Stomach smooth muscle (tissue), 2 donors: ENCODE data around the gene GGCX.

ENCODE experiments used
- H3K27ac ChIP-seq: one replicate; pipeline ENCODE4 v1.7.0; 2013; ENCODE audit warnings: mild to moderate bottlenecking, low read length, inconsistent platforms
- H3K27me3 ChIP-seq, 2 donors: one replicate each; pipeline ENCODE4 v1.7.0; 2013; ENCODE audit warnings: low read length in 2 of 2; ENCODE audit not compliant: insufficient read depth in 2 of 2, control insufficient read depth in 1 of 2
- H3K36me3 ChIP-seq, 2 donors: one replicate each; pipeline ENCODE4 v1.7.0; 2013; ENCODE audit warnings: low read length in 2 of 2; ENCODE audit not compliant: control insufficient read depth in 2 of 2, insufficient read depth in 2 of 2
- H3K4me1 ChIP-seq: one replicate; pipeline ENCODE4 v1.7.0; 2013; ENCODE audit warnings: low read length; ENCODE audit not compliant: control insufficient read depth, insufficient read depth
- H3K4me3 ChIP-seq, 2 donors: one replicate each; pipeline ENCODE4 v1.7.0; 2013; ENCODE audit warnings: low read length in 2 of 2
- H3K9ac ChIP-seq, 2 donors: one replicate each; pipeline ENCODE4 v1.7.0; 2013; ENCODE audit warnings: low read length in 2 of 2, mild to moderate bottlenecking in 1 of 2
- H3K9me3 ChIP-seq, 2 donors: one replicate each; pipeline ENCODE4 v1.7.0; 2013; ENCODE audit warnings: low read length in 2 of 2; ENCODE audit not compliant: control insufficient read depth in 2 of 2
- donor health status: healthy.
- donor health status: Pancreatic carcinoma.

Gene GGCX

GRCh38 chr2:85584354-85584856 is 23.1 kb upstream of the GGCX start, which contains the start of gene VAMP5:
VAMP5 (plus strand) TSS chr2:85584431; CDS start chr2:85584491, 60 bp downstream.
- Histone ChIP-seq H3K27ac (peak within 1 kb of the TSS; percentile 77), H3K4me1 (peaks cover 28% of the 10 kb centered on the region), H3K9me3 (no peaks in the 10 kb centered on the region), H3K36me3 (no peaks in the 10 kb centered on the region), H3K27me3 (no peaks in the 10 kb centered on the region), H3K4me3 (peak within 1 kb of the TSS; percentile 73 to 80), H3K9ac (peak within 1 kb of the TSS; percentile 79 to 84)

- no peaks in the 10 kb centered on the region for H3K36me3 ChIP-seq
- H3K4me1 ChIP-seq = peaks cover 29% of the 10 kb centered on the region
- peak overlapping the region; percentile 73 to 80 for H3K4me3 ChIP-seq
These were observed 22.5 kb upstream of the GGCX start for GRCh38 chr2:85583667-85584353.

GRCh38 chr2:85582492-85582891 is 21.2 kb upstream of the GGCX start:
- no peak overlapping the region for H3K27ac ChIP-seq
- no peaks in the 10 kb centered on the region for H3K36me3 ChIP-seq
- no peak overlapping the region for H3K4me3 ChIP-seq
- no peaks in the 10 kb centered on the region for H3K9me3 ChIP-seq
- peaks cover 30% of the 10 kb centered on the region for H3K4me1 ChIP-seq
- H3K27me3 ChIP-seq = no peaks in the 10 kb centered on the region
- no peak overlapping the region for H3K9ac ChIP-seq

More at GRCh38 chr2:85583667-85584353, 22.5 kb upstream of the GGCX start:
- peak overlapping the region; percentile 69 to 79 for H3K9ac ChIP-seq
- no peaks in the 10 kb centered on the region for H3K27me3 ChIP-seq
- H3K9me3 ChIP-seq = no peaks in the 10 kb centered on the region
- peak overlapping the region; percentile 77 for H3K27ac ChIP-seq

GRCh38 chr2:85580206-85580605 is 18.9 kb upstream of the GGCX start:
- no peaks in the 10 kb centered on the region for H3K27me3 ChIP-seq
- H3K9me3 ChIP-seq = no peaks in the 10 kb centered on the region
- no peak overlapping the region for H3K27ac ChIP-seq
- peaks cover 26% of the 10 kb centered on the region for H3K4me1 ChIP-seq
- no peak overlapping the region for H3K9ac ChIP-seq
- no peak overlapping the region for H3K4me3 ChIP-seq
- no peaks in the 10 kb centered on the region for H3K36me3 ChIP-seq

- Histone ChIP-seq H3K9me3 (no peaks in the 10 kb centered on the region), H3K36me3 (no peaks in the 10 kb centered on the region), H3K4me3 (no peak overlapping the region), H3K27ac (no peak overlapping the region), H3K27me3 (no peaks in the 10 kb centered on the region), H3K4me1 (peaks cover 19% of the 10 kb centered on the region), H3K9ac (peak overlapping the region in 1 of 2 donors; percentile 45)
These were observed 18.1 kb upstream of the GGCX start for GRCh38 chr2:85579266-85579935.

GRCh38 chr2:85578243-85579180 is 17.2 kb upstream of the GGCX start:
- H3K9me3 ChIP-seq = no peaks in the 10 kb centered on the region
- no peaks in the 10 kb centered on the region for H3K36me3 ChIP-seq
- H3K4me3 ChIP-seq = no peak overlapping the region
- peak overlapping the region; percentile 37 for H3K27ac ChIP-seq
- H3K9ac ChIP-seq = peak overlapping the region in 1 of 2 donors; percentile 45
- no peaks in the 10 kb centered on the region for H3K27me3 ChIP-seq
- peaks cover 15% of the 10 kb centered on the region for H3K4me1 ChIP-seq

- Histone ChIP-seq H3K4me1 (peaks cover 15% of the 10 kb centered on the region), H3K27me3 (no peaks in the 10 kb centered on the region), H3K9me3 (no peaks in the 10 kb centered on the region), H3K36me3 (no peaks in the 10 kb centered on the region), H3K27ac (peak within 1 kb of the TSS; percentile 37), H3K4me3 (peak within 1 kb of the TSS in 1 of 2 donors; percentile 47), H3K9ac (no peak within 1 kb of the TSS)
These were observed 16.3 kb upstream of the GGCX start, which contains the start of gene VAMP8 for GRCh38 chr2:85577386-85578242. VAMP8 (plus strand) TSS chr2:85577586; CDS start chr2:85577647, 61 bp downstream.

- Histone ChIP-seq H3K4me1 (peaks cover 15% of the 10 kb centered on the region), H3K9ac (no peak overlapping the region), H3K27ac (no peak overlapping the region), H3K9me3 (no peaks in the 10 kb centered on the region), H3K27me3 (no peaks in the 10 kb centered on the region), H3K4me3 (no peak overlapping the region), H3K36me3 (no peaks in the 10 kb centered on the region)
These were observed 15.7 kb upstream of the GGCX start for GRCh38 chr2:85577063-85577385.

GRCh38 chr2:85575739-85576138 is 14.4 kb upstream of the GGCX start:
- Histone ChIP-seq H3K4me1 (peaks cover 15% of the 10 kb centered on the region), H3K9me3 (no peaks in the 10 kb centered on the region), H3K27me3 (no peaks in the 10 kb centered on the region), H3K36me3 (no peaks in the 10 kb centered on the region), H3K9ac (no peak overlapping the region), H3K4me3 (no peak overlapping the region), H3K27ac (no peak overlapping the region)

GRCh38 chr2:85566265-85566664 is 5.0 kb upstream of the GGCX start:
- Histone ChIP-seq H3K27ac (no peak overlapping the region), H3K9ac (no peak overlapping the region), H3K27me3 (no peaks in the 10 kb centered on the region), H3K9me3 (no peaks in the 10 kb centered on the region), H3K4me1 (no peaks in the 10 kb centered on the region), H3K4me3 (no peak overlapping the region), H3K36me3 (no peaks in the 10 kb centered on the region)
